Erythroblast (primary cell): ENCODE measurements around the gene WNT3A.

Source experiments
- DNase-seq, 2 experiments: peaks; one replicate each; lab custom pipeline; 2025; lab: John Stamatoyannopoulos, UW
- GATA1 ChIP-seq: IDR thresholded peaks from 2 replicates; pipeline ENCODE4 v1.6.1; 2011; ENCODE audit warnings: low read depth, mild to moderate bottlenecking, control low read depth, low read length, moderate library complexity
- POLR2A ChIP-seq: IDR thresholded peaks from 2 replicates; pipeline ENCODE4 v1.6.1; 2011; ENCODE audit warnings: mild to moderate bottlenecking, low read length

WNT3A gene

GRCh38 chr1:228038387-228039005 is 31.7 kb downstream of the WNT3A start:
- DNase-seq, result no peak
- TF ChIP-seq POLR2A (no peak), GATA1 (no peak)

GRCh38 chr1:228039006-228039903 is 32.5 kb downstream of the WNT3A start:
- no peak for DNase-seq
- TF ChIP-seq GATA1 (no peak), POLR2A (no peak)

- TF ChIP-seq GATA1 (no peak), POLR2A (no peak)
- DNase-seq, result no peak
Measured at GRCh38 chr1:228039986-228040385, 33.2 kb downstream of the WNT3A start.

- no peak for TF ChIP-seq POLR2A
- TF ChIP-seq GATA1, result no peak
- no peak for DNase-seq
Measured at GRCh38 chr1:228041316-228041715, 34.5 kb downstream of the WNT3A start.

- TF ChIP-seq GATA1 (no peak), POLR2A (no peak)
- DNase-seq, result no peak
Measured at GRCh38 chr1:228042508-228042907, 35.7 kb downstream of the WNT3A start.

- no peak for TF ChIP-seq POLR2A
- TF ChIP-seq GATA1, result no peak
- DNase-seq, result no peak
Measured at GRCh38 chr1:228043281-228043848, 36.6 kb downstream of the WNT3A start.

GRCh38 chr1:228044961-228045360 is 38.2 kb downstream of the WNT3A start:
- no peak for DNase-seq

GRCh38 chr1:228045405-228045804 is 38.6 kb downstream of the WNT3A start:
- DNase-seq, result no peak
- no peak for TF ChIP-seq GATA1
- no peak for TF ChIP-seq POLR2A

More at GRCh38 chr1:228044961-228045360, 38.2 kb downstream of the WNT3A start:
- TF ChIP-seq POLR2A (no peak), GATA1 (no peak)

GRCh38 chr1:228045871-228046270 is 39.1 kb downstream of the WNT3A start:
- no peak for DNase-seq
- TF ChIP-seq GATA1 (no peak), POLR2A (no peak)

GRCh38 chr1:228046421-228047182 is 39.8 kb downstream of the WNT3A start:
- DNase-seq, result no peak
- no peak for TF ChIP-seq GATA1
- TF ChIP-seq POLR2A, result no peak

- TF ChIP-seq GATA1 (no peak), POLR2A (no peak)
- DNase-seq, result no peak
Measured at GRCh38 chr1:228047183-228047466, 40.3 kb downstream of the WNT3A start.

GRCh38 chr1:228048120-228048519 is 41.3 kb downstream of the WNT3A start:
- TF ChIP-seq POLR2A, result no peak
- DNase-seq, result no peak

GRCh38 chr1:228048659-228049298 is 42.0 kb downstream of the WNT3A start:
- TF ChIP-seq POLR2A, result no peak
- TF ChIP-seq GATA1, result no peak
- no peak for DNase-seq
